Measurements from ENCODE around the gene CA5A.
"Not testable (repeated sequence)": the region's sequence is repeated elsewhere in the genome, so short reads cannot be mapped to it uniquely, and the experiment has no call there.

CA5A gene

DNA sequence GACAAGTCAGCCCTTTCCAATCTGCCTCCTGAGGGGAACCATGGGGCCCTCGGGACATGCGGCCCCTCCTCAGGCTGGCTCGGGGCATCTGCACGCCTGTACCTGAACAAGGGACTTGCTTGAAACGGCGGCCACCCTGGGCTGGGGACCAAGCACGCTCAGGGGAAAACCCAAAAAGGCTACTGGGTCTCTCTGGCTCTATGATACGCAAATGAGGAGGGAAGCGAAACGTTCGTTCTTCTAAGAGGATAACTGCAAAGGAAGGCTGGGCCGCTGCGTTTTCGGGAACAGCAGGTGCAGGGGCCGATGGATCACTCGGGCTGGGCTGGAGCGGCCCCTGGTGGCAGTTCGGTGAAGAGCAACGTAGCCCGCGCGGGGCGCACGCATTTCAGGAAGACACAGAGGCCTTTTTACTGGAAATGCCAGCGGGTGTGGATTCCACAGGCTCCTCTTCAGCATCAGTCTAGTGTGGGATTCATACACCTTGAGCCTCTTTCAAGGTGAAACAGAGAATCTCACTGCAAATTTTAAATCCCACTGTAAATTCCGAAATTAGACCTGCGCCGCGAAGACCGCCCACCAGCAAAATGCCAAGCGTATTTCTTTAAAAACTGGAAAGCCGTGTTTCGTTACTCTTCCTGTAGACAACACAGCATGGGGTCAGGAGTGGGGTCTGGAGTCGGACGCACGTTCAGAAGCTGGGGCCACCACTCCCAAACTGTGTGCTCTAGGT is 27.0 kb downstream of the CA5A start:
- not testable (repeated sequence) for H3K9ac ChIP-seq (ENCODE audit: insufficient read length); DNase-seq (ENCODE audit: low read depth, low spot score); H3K9me3 ChIP-seq (ENCODE audit: low read depth, low read length); H3K4me3 ChIP-seq; H3K27ac ChIP-seq; H3K36me3 ChIP-seq (ENCODE audit: insufficient read depth, low read length)

DNA sequence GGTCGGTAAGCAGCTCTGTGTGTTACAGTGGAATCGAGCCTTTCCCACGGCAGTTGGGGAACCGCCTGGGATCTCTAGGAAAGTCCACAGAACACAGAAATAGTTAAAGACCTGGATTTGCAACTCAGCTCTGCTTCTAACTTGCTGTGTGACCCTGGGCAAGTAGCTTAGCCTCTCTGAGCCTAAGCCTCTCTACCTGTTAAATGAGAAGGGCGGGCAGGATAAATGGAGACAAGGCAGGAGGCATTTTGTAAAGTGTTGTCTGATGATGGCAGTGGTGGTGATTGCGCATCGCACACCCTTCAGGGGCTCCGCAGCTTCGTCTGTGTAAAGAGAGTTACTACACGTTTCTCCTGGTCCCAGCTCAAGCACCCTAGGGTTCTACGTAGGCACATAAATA is 28.2 kb downstream of the CA5A start:
- not testable (repeated sequence) for H3K9ac ChIP-seq (ENCODE audit: insufficient read length); H3K4me3 ChIP-seq; DNase-seq (ENCODE audit: low read depth, low spot score); H3K27ac ChIP-seq; H3K9me3 ChIP-seq (ENCODE audit: low read depth, low read length); H3K36me3 ChIP-seq (ENCODE audit: insufficient read depth, low read length)

DNA sequence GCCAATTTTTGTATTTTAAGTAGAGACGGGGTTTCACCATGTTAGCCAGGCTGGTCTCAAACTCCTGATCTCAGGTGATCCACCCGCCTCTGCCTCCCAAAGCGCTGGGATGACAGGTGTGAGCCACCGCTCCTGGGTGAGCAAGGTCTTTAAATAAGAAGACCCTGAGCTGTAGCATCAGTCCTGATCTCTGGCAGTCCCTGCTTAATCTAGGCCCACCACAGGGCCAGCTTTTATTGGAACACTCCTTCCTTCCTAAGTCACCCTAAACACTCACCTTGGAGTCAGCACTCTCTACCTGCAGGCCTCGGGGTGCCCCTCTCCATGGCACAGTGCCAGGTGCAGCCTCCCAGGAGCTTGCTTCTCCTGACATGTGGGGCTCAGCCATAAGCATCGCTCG is 30.8 kb downstream of the CA5A start:
- H3K9ac ChIP-seq (ENCODE audit: insufficient read length); H3K36me3 ChIP-seq (ENCODE audit: insufficient read depth, low read length); H3K27ac ChIP-seq; H3K4me3 ChIP-seq; H3K9me3 ChIP-seq (ENCODE audit: low read depth, low read length); DNase-seq (ENCODE audit: low read depth, low spot score): not testable (repeated sequence)

DNA sequence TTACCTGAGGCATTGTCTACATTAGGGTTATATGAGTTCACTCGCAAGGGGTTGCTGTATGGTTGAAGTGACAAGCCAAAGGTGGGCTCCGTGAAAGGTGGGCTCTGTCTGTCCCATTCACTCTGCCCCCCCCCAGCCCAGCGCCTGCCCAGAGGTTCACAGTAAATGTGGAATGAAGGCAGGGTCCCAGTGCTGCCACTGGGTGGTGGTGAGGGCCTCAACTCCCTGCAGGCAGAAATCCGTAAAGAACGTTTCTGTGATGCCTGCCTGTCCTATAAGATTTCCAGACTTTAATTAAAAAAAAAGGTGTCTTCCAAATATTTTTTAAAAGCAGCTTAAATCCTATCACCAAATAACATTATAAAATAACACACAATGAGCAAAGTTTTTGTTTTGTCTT is 31.4 kb downstream of the CA5A start:
- H3K9ac ChIP-seq (ENCODE audit: insufficient read length); H3K9me3 ChIP-seq (ENCODE audit: low read depth, low read length); H3K4me3 ChIP-seq; H3K27ac ChIP-seq; DNase-seq (ENCODE audit: low read depth, low spot score); H3K36me3 ChIP-seq (ENCODE audit: insufficient read depth, low read length): not testable (repeated sequence)

DNA sequence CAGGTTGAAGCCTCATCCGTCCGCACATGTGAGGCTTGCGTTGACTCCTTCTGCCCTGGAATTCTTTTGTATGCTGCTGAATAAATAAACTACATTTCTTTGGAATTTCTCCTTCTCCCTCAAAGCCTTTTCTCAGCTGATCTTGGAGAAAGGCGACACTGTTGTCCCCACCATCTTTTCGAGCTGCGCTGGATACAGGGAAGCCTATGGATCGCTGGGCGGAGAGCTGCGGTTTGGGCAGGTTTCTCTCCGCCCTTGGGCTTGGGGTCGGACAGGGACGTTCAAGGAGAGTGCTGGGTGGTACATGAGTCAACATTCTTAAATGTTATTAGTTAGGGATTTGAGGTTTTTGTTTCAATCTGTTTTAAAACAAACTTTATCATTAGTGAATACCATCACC is 35.8 kb downstream of the CA5A start:
- H3K27ac ChIP-seq; H3K9me3 ChIP-seq (ENCODE audit: low read depth, low read length); H3K9ac ChIP-seq (ENCODE audit: insufficient read length); DNase-seq (ENCODE audit: low read depth, low spot score); H3K36me3 ChIP-seq (ENCODE audit: insufficient read depth, low read length); H3K4me3 ChIP-seq: not testable (repeated sequence)

DNA sequence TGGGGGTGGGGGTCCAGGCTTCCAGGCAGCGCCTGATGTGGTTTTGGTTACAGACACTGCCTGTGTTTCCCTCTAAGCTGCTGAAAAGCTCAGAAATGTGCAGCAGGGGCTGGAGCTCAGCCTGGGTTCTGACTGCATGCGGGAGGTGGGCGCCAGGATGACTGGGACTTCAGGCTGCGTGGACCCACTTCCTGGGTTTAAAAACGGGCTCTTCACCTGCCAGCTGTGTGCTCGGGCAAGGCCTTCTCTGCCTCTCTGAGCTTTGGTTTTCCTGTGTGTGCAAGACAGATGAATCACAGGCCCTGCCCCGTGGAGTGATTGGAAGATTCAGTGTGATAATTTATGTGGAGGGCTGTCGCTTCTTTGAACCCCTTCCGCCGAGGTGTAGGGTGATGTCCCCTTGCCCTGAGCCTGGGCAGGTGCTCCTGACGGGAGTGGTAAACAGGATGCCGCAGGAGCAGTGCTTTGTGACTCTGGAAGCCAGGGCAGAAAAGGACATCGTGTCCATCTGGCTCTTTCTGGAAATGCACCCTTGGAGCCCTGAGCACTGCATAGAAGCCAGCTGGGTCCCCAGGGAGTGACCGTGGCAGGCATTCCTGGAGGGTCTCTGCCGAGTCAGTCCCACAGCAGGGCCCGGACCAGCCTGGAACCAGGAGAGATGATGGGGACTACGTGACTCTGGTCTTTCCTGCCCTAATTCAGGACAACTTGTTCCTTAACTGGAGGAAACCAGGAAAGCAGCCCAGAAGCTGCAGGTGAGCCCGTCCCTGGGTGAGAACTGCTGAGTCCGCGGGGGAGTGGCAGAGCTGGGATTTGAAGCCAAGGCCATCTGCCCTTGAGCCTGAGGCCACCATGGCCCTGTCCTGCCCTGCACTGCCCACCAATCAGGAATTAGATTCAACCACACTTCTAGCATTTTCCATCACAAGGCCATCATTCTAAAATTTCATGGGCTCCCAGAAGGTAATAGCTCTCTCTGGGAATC is 38.5 kb downstream of the CA5A start:
- Histone ChIP-seq H3K9ac (ENCODE audit: insufficient read length) (no peak overlapping the region), H3K36me3 (ENCODE audit: insufficient read depth, low read length) (no peaks in the 10 kb centered on the region), H3K27ac (no peak overlapping the region), H3K4me3 (no peak overlapping the region), H3K9me3 (ENCODE audit: low read depth, low read length) (no peaks in the 10 kb centered on the region)
- TF ChIP-seq POLR2AphosphoS5 (IDR thresholded peaks at IDR 0.05; ENCODE audit: borderline replicate concordance, low read depth, low read length) (no peak), FOXP2 (optimal IDR thresholded peaks at IDR 0.05; ENCODE audit: control extremely low read depth, extremely low read length, insufficient read depth) (no peak), EZH2 (IDR thresholded peaks at IDR 0.05) (no peak)
- no peak for DNase-seq (ENCODE audit: low read depth, low spot score)

DNA sequence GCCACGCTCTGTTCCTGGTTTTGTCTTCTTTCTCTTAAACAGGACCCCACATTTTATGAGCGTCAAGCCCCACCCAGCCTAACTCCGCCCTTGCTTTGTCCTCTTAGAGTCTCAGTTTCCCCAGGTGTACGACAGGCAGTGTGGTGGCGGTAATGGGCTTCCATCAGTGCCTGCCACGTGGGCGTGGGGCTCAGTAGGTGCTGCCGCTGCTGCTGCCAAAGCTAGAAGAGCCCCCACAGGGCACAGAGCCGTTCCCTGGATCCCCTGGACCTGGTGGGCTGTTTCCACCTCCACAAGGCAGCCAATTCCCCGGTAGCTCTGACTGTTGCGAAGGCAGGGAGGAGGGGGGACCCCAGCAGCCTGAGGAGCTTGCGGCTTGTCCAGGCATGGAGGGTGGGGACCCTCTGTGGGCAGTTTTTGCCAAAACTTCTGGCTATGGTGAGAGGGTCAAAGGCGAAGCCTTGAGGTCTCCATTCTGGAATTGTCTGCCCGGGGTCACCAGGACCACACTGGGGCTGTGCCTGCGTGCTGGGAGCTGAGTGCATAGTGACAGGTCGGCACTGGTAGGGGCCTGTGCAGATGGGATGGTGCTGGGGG is 39.3 kb downstream of the CA5A start:
- not testable (repeated sequence) for H3K9ac ChIP-seq (ENCODE audit: insufficient read length); H3K9me3 ChIP-seq (ENCODE audit: low read depth, low read length); H3K36me3 ChIP-seq (ENCODE audit: insufficient read depth, low read length); H3K27ac ChIP-seq; H3K4me3 ChIP-seq; DNase-seq (ENCODE audit: low read depth, low spot score)

DNA sequence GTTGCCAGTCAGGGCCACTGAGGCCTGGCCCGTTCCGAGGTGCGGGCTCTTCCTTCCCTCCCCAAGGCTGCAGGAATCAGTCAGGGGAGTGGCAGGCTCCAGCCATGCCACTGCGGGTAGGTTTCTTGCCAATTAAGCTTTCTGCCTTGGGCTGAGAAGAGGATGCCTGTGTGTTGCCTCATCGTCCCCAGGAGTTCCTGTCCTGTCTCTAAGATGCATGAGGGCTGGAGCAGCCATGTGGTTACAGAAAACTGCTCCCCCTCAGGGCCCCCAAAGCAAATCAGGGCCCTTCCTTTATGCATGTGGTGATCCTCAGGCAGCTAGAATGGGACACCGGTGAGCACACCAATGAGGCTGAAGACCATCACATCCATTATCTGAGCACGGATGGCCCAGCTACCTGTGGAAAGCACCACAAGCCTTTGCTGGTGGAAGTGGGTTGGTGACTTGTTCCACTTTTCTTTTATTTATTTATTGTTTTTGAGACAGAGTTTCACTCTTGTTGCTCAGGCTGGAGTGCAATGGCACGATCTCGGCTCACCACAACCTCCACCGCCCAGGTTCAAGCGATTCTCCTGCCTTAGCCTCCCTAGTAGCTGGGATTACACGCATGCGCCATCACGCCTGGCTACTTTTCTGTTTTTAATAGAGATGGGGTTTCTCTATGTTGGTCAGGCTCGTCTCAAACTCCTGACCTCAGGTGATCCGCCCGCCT is 40.0 kb downstream of the CA5A start:
- H3K9ac ChIP-seq (ENCODE audit: insufficient read length); H3K9me3 ChIP-seq (ENCODE audit: low read depth, low read length); DNase-seq (ENCODE audit: low read depth, low spot score); H3K36me3 ChIP-seq (ENCODE audit: insufficient read depth, low read length); H3K27ac ChIP-seq; H3K4me3 ChIP-seq: not testable (repeated sequence)

DNA sequence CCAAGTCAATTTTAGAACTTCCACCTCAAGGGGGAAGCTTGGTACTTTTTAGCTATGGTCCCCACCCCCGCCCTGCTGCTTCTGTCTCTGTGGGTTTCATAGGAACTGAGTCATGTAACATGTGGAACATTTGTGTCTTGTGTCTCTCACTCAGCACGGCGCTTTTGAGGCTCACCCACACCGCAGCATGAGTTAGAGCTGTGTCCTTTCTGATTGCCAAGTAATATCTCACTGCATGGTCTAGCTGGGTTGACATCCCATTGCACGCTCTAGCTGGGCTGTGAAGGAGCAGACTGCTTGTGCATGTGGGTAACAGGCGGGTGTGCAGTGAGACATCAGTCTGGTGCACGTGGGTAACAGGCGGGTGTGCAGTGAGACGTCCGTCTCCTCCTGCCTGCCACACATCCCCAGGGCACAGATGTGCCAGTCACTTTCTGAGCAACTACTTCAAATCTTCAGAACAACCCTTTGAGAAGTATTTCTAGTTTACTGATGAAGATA is 40.6 kb downstream of the CA5A start:
- Histone ChIP-seq H3K9ac (ENCODE audit: insufficient read length) (no peak overlapping the region), H3K27ac (no peak overlapping the region), H3K9me3 (ENCODE audit: low read depth, low read length) (no peaks in the 10 kb centered on the region), H3K36me3 (ENCODE audit: insufficient read depth, low read length) (no peaks in the 10 kb centered on the region), H3K4me3 (no peak overlapping the region)
- no peak for TF ChIP-seq EZH2 (IDR thresholded peaks at IDR 0.05)
- no peak for TF ChIP-seq POLR2AphosphoS5 (IDR thresholded peaks at IDR 0.05; ENCODE audit: borderline replicate concordance, low read depth, low read length)
- TF ChIP-seq FOXP2 (optimal IDR thresholded peaks at IDR 0.05; ENCODE audit: control extremely low read depth, extremely low read length, insufficient read depth), result no peak
- no peak for DNase-seq (ENCODE audit: low read depth, low spot score)

DNA sequence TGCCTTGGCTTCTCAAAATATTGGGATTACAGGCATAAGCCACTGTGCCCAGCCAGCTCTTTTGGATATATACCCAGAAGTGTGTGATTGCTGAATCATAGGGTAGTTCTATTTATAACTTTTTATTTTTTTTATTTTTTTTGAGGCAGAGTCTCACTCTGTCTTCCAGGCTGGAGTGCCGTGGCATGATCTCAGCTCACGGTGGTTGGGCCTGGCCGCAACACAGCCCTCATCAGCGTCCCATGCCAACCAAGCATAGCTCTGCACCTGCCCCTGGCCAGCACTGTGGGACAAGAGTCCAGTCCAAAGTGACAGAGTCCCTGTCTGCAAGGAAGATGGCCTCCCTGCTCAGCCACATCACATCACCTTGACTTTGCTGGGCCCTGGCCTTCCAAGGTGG is 42.3 kb downstream of the CA5A start:
- not testable (repeated sequence) for H3K27ac ChIP-seq; H3K9me3 ChIP-seq (ENCODE audit: low read depth, low read length); DNase-seq (ENCODE audit: low read depth, low spot score); H3K9ac ChIP-seq (ENCODE audit: insufficient read length); H3K4me3 ChIP-seq; H3K36me3 ChIP-seq (ENCODE audit: insufficient read depth, low read length)
